Skeletal muscle satellite cell (primary cell): Measurements from ENCODE around the gene PRKCZ.

Source experiments
- H3K27me3 ChIP-seq: 2 replicates; pipeline ENCODE4 v1.7.0; 2013; ENCODE audit warnings: low read length; ENCODE audit not compliant: control insufficient read depth, insufficient read depth
- H3K36me3 ChIP-seq: 2 replicates; pipeline ENCODE4 v1.7.0; 2013; ENCODE audit warnings: mild to moderate bottlenecking, control low read depth, low read length; ENCODE audit not compliant: insufficient read depth
- H3K4me1 ChIP-seq: 2 replicates; pipeline ENCODE4 v1.7.0; 2013; ENCODE audit warnings: low read length; ENCODE audit not compliant: control insufficient read depth, insufficient read depth
- H3K4me2 ChIP-seq: 2 replicates; pipeline ENCODE4 v1.7.0; 2013; ENCODE audit warnings: mild to moderate bottlenecking, low read length
- H3K4me3 ChIP-seq: 2 replicates; pipeline ENCODE4 v1.7.0; 2013; ENCODE audit warnings: low read length
- H3K9ac ChIP-seq: 2 replicates; pipeline ENCODE4 v1.7.0; 2013; ENCODE audit warnings: mild to moderate bottlenecking, low read depth, low read length, moderate library complexity
- H3K9me3 ChIP-seq: replicated peaks from 2 replicates; pipeline ENCODE4 v1.7.0; 2013; ENCODE audit warnings: mild to moderate bottlenecking, control low read depth, low read length

The PRKCZ gene

GRCh38 chr1:2074396-2074795 is 24.2 kb downstream of the PRKCZ start:
- peaks cover 14% of the 10 kb centered on the region for H3K9me3 ChIP-seq
- no peaks in the 10 kb centered on the region for H3K36me3 ChIP-seq
- H3K27me3 ChIP-seq, result peaks cover 55% of the 10 kb centered on the region
- no peak overlapping the region for H3K4me3 ChIP-seq
- H3K4me1 ChIP-seq, result no peaks in the 10 kb centered on the region
- H3K9ac ChIP-seq, result no peak overlapping the region
- H3K4me2 ChIP-seq, result no peak overlapping the region

- Histone ChIP-seq H3K9me3 (peaks cover 19% of the 10 kb centered on the region), H3K27me3 (peaks cover 53% of the 10 kb centered on the region), H3K4me1 (no peaks in the 10 kb centered on the region), H3K36me3 (no peaks in the 10 kb centered on the region), H3K9ac (no peak overlapping the region), H3K4me2 (no peak overlapping the region), H3K4me3 (no peak overlapping the region)
Observed at GRCh38 chr1:2074944-2075740, 24.9 kb downstream of the PRKCZ start.

GRCh38 chr1:2076826-2077225 is 26.6 kb downstream of the PRKCZ start:
- Histone ChIP-seq H3K4me3 (no peak overlapping the region), H3K36me3 (no peaks in the 10 kb centered on the region), H3K9ac (no peak overlapping the region), H3K9me3 (peaks cover 19% of the 10 kb centered on the region), H3K4me2 (no peak overlapping the region), H3K27me3 (peaks cover 44% of the 10 kb centered on the region), H3K4me1 (no peaks in the 10 kb centered on the region)

GRCh38 chr1:2078170-2078569 is 28.0 kb downstream of the PRKCZ start:
- Histone ChIP-seq H3K4me2 (no peak overlapping the region), H3K27me3 (peaks cover 30% of the 10 kb centered on the region), H3K9ac (no peak overlapping the region), H3K9me3 (peaks cover 19% of the 10 kb centered on the region), H3K36me3 (no peaks in the 10 kb centered on the region), H3K4me1 (no peaks in the 10 kb centered on the region), H3K4me3 (no peak overlapping the region)

GRCh38 chr1:2079396-2080085 is 29.3 kb downstream of the PRKCZ start:
- peaks cover 19% of the 10 kb centered on the region for H3K9me3 ChIP-seq
- H3K4me3 ChIP-seq, result no peak overlapping the region
- no peak overlapping the region for H3K9ac ChIP-seq
- peaks cover 17% of the 10 kb centered on the region for H3K27me3 ChIP-seq
- no peaks in the 10 kb centered on the region for H3K36me3 ChIP-seq
- H3K4me2 ChIP-seq, result no peak overlapping the region
- H3K4me1 ChIP-seq, result no peaks in the 10 kb centered on the region

- no peak overlapping the region for H3K4me3 ChIP-seq
- H3K27me3 ChIP-seq, result peaks cover 14% of the 10 kb centered on the region
- no peak overlapping the region for H3K9ac ChIP-seq
- H3K4me1 ChIP-seq, result no peaks in the 10 kb centered on the region
- H3K4me2 ChIP-seq, result no peak overlapping the region
- no peaks in the 10 kb centered on the region for H3K36me3 ChIP-seq
- peaks cover 19% of the 10 kb centered on the region for H3K9me3 ChIP-seq
Observed at GRCh38 chr1:2080140-2080539, 29.9 kb downstream of the PRKCZ start.

GRCh38 chr1:2080884-2081283 is 30.7 kb downstream of the PRKCZ start:
- Histone ChIP-seq H3K36me3 (no peaks in the 10 kb centered on the region), H3K9me3 (peaks cover 19% of the 10 kb centered on the region), H3K4me3 (no peak overlapping the region), H3K4me2 (no peak overlapping the region), H3K9ac (no peak overlapping the region), H3K4me1 (no peaks in the 10 kb centered on the region), H3K27me3 (peaks cover 9% of the 10 kb centered on the region)

GRCh38 chr1:2081326-2081885 is 31.2 kb downstream of the PRKCZ start:
- no peaks in the 10 kb centered on the region for H3K4me1 ChIP-seq
- H3K36me3 ChIP-seq, result no peaks in the 10 kb centered on the region
- no peak overlapping the region for H3K9ac ChIP-seq
- H3K27me3 ChIP-seq, result peaks cover 5% of the 10 kb centered on the region
- H3K4me3 ChIP-seq, result no peak overlapping the region
- H3K4me2 ChIP-seq, result no peak overlapping the region
- H3K9me3 ChIP-seq, result peaks cover 19% of the 10 kb centered on the region

GRCh38 chr1:2082064-2082463 is 31.9 kb downstream of the PRKCZ start:
- H3K9ac ChIP-seq, result no peak overlapping the region
- no peak overlapping the region for H3K4me2 ChIP-seq
- peaks cover 5% of the 10 kb centered on the region for H3K27me3 ChIP-seq
- H3K36me3 ChIP-seq, result no peaks in the 10 kb centered on the region
- H3K9me3 ChIP-seq, result peaks cover 19% of the 10 kb centered on the region
- no peak overlapping the region for H3K4me3 ChIP-seq
- no peaks in the 10 kb centered on the region for H3K4me1 ChIP-seq

- Histone ChIP-seq H3K4me2 (no peak overlapping the region), H3K9me3 (peaks cover 9% of the 10 kb centered on the region), H3K9ac (no peak overlapping the region), H3K4me1 (no peaks in the 10 kb centered on the region), H3K36me3 (no peaks in the 10 kb centered on the region), H3K4me3 (no peak overlapping the region), H3K27me3 (peaks cover 10% of the 10 kb centered on the region)
Observed at GRCh38 chr1:2083666-2084065, 33.5 kb downstream of the PRKCZ start.

GRCh38 chr1:2084306-2084705 is 34.1 kb downstream of the PRKCZ start:
- H3K36me3 ChIP-seq, result no peaks in the 10 kb centered on the region
- no peak overlapping the region for H3K9ac ChIP-seq
- no peak overlapping the region for H3K4me3 ChIP-seq
- H3K9me3 ChIP-seq, result peaks cover 7% of the 10 kb centered on the region
- H3K4me1 ChIP-seq, result no peaks in the 10 kb centered on the region
- no peak overlapping the region for H3K4me2 ChIP-seq
- peaks cover 10% of the 10 kb centered on the region for H3K27me3 ChIP-seq
